ENCODE data around the gene WNT5B. TPM values are rescaled to one million over a fixed set of nuclear protein-coding genes. Genes with fewer than 3 reads are reported as not detected.

WNT5B gene
- total RNA-seq, 2 donors from 2014 or later: 1.5 to 5.9 TPM

- no peaks in the 10 kb centered on the region for H3K4me1 ChIP-seq
- DNase-seq: no peak
- TF ChIP-seq CTCF (IDR thresholded peaks at IDR 0.05): no peak
- no peak overlapping the region for H3K9ac ChIP-seq (ENCODE audit: low read depth in 2 of 2, low read length in 2 of 2)
- no peak overlapping the region for H3K27ac ChIP-seq
- no peaks in the 10 kb centered on the region for H3K27me3 ChIP-seq
- intact Hi-C loops (cut with DNase I): no loop called here
- H3K9me3 ChIP-seq: no peaks in the 10 kb centered on the region
- no peaks in the 10 kb centered on the region for H3K36me3 ChIP-seq
- no peak overlapping the region for H3K4me3 ChIP-seq
These were observed 67.0 kb downstream of the WNT5B start for GRCh38 chr12:1695886-1696670.

GRCh38 chr12:1696800-1697199 lies 67.8 kb downstream of the WNT5B start:
- no peaks in the 10 kb centered on the region for H3K4me1 ChIP-seq
- no peak for DNase-seq

More at GRCh38 chr12:1696800-1697199, 67.8 kb downstream of the WNT5B start:
- no peak for TF ChIP-seq CTCF (IDR thresholded peaks at IDR 0.05)
- H3K4me3 ChIP-seq: no peak overlapping the region
- no peak overlapping the region for H3K9ac ChIP-seq (ENCODE audit: low read depth in 2 of 2, low read length in 2 of 2)
- intact Hi-C loops (cut with DNase I): no loop called here
- H3K27ac ChIP-seq: no peak overlapping the region
- no peaks in the 10 kb centered on the region for H3K9me3 ChIP-seq
- H3K36me3 ChIP-seq: no peaks in the 10 kb centered on the region
- no peaks in the 10 kb centered on the region for H3K27me3 ChIP-seq

Small RNAs within 50 kb of the gene (microRNA-seq; reads per million reads assigned to microRNA genes)
- gene MIR3649: not detected

Other genes with a start within 250 kb of the WNT5B start
- 10 to 100 TPM; 32.3 to 37.4 TPM for gene FBXL14, start 34.6 kb upstream of the WNT5B start, total RNA-seq
- 100 to 1,000 TPM in 1 of 2 donors, 10 to 100 TPM in 1; 68.3 to 138 TPM for gene ADIPOR2, start 61.8 kb downstream of the WNT5B start, total RNA-seq
- not detected for gene LRTM2, start 191.3 kb downstream of the WNT5B start, total RNA-seq

Data from colonic mucosa (tissue), 4 donors.